Glomerular visceral epithelial cell (primary cell): Measurements from ENCODE around the gene HDAC7.
"Not testable (repeated sequence)": the region's sequence is repeated elsewhere in the genome, so short reads cannot be mapped to it uniquely, and the experiment has no call there.

Experiments used
- DNase-seq: peaks from one replicate; pipeline ENCODE4 v3.0.0-alpha.2; 2016; ENCODE audit errors: extremely low spot score

The HDAC7 gene

GRCh38 chr12:47849261-47849660, 29.6 kb upstream of the HDAC7 start:
- DNase-seq = no peak

- DNase-seq = no peak
These were observed 29.1 kb upstream of the HDAC7 start for GRCh38 chr12:47848853-47849252.

- no peak for DNase-seq
These were observed 26.7 kb upstream of the HDAC7 start for GRCh38 chr12:47846294-47846996.

GRCh38 chr12:47845081-47845480, 25.4 kb upstream of the HDAC7 start:
- no peak for DNase-seq

- no peak for DNase-seq
These were observed 24.7 kb upstream of the HDAC7 start for GRCh38 chr12:47844264-47845019.

- DNase-seq = peak; percentile 71
These were observed 23.7 kb upstream of the HDAC7 start for GRCh38 chr12:47843226-47843980.

GRCh38 chr12:47842543-47842942, 22.8 kb upstream of the HDAC7 start:
- not testable (repeated sequence) for DNase-seq

- DNase-seq = peak; percentile 23
These were observed 22.2 kb upstream of the HDAC7 start for GRCh38 chr12:47841910-47842309.

GRCh38 chr12:47841501-47841900, 21.8 kb upstream of the HDAC7 start:
- DNase-seq = no peak

- DNase-seq = no peak
These were observed 20.9 kb upstream of the HDAC7 start for GRCh38 chr12:47840571-47840970.

- DNase-seq = no peak
These were observed 19.6 kb upstream of the HDAC7 start for GRCh38 chr12:47839214-47839876.

- peak; percentile 35 for DNase-seq
These were observed 18.7 kb upstream of the HDAC7 start for GRCh38 chr12:47838286-47838931.

- DNase-seq = peak; percentile 73
These were observed 17.8 kb upstream of the HDAC7 start for GRCh38 chr12:47837190-47838171.

- no peak for DNase-seq
These were observed 16.1 kb upstream of the HDAC7 start for GRCh38 chr12:47835831-47836155.

- no peak for DNase-seq
These were observed 15.5 kb upstream of the HDAC7 start for GRCh38 chr12:47835006-47835830.

GRCh38 chr12:47834199-47834903, 14.6 kb upstream of the HDAC7 start:
- no peak for DNase-seq

- DNase-seq = no peak
These were observed 13.9 kb upstream of the HDAC7 start for GRCh38 chr12:47833591-47834012.

- DNase-seq = no peak
These were observed 12.7 kb upstream of the HDAC7 start for GRCh38 chr12:47832263-47832933.
